Psoas muscle (tissue), 8 donors: ENCODE results near the gene IPPK. TPM values are rescaled to one million over a fixed set of nuclear protein-coding genes. Genes with fewer than 3 reads are reported as not detected.

ENCODE experiments used
- ATAC-seq, 4 donors: fragments of 200-7000 bp; cut with Tn5 transposase; one replicate each; pipeline ENCODE4 v1.9.1; 2020; ENCODE audit warnings: moderate library complexity in 3 of 4, mild to moderate bottlenecking in 2 of 4
- DNase-seq, 2 donors: peaks; one replicate each; pipeline ENCODE4 v3.0.0-alpha.2; 2020
- H3K27ac ChIP-seq: fragments of 200-600 bp; one replicate; pipeline ENCODE4 v1.8.0; 2022
- H3K27me3 ChIP-seq, 3 donors: fragments of 200-600 bp in 1 of 3; one replicate each; pipeline versions ENCODE4 v1.6.1 to v1.8.0; 2013 to 2022; ENCODE audit warnings: low read length in 2 of 3, mild to moderate bottlenecking in 2 of 3, moderate library complexity in 1 of 3; ENCODE audit not compliant: insufficient read depth in 3 of 3
- H3K36me3 ChIP-seq, 2 donors: fragments of 200-600 bp in 1 of 2; one replicate each; pipeline versions ENCODE4 v1.6.1 to v1.8.0; 2013 to 2022; ENCODE audit warnings: low read depth in 1 of 2, mild to moderate bottlenecking in 1 of 2, moderate library complexity in 1 of 2; ENCODE audit not compliant: insufficient read depth in 1 of 2
- H3K4me1 ChIP-seq: fragments of 200-600 bp; one replicate; pipeline ENCODE4 v1.8.0; 2022
- H3K4me3 ChIP-seq: fragments of 200-600 bp; one replicate; pipeline ENCODE4 v1.8.0; 2022; ENCODE audit warnings: mild to moderate bottlenecking
- H3K9me3 ChIP-seq: fragments of 200-600 bp; one replicate; pipeline ENCODE4 v1.8.0; 2022
- CTCF ChIP-seq: fragments of 200-600 bp; IDR thresholded peaks from one replicate; pipeline ENCODE4 v1.8.0; 2022; ENCODE audit warnings: antibody characterized with exemption
- WGBS, 3 donors: extraction: QIAGEN DNeasy Blood & Tissue Kit; methylation state at CpG; one replicate each; pipeline versions ENCODE4 v1.1.6 to v1.1.7; 2013; 5-methylcytosine and 5-hydroxymethylcytosine counted together
- intact Hi-C, 2 donors: fragments of 100-400 bp; cut with DNase I; formaldehyde crosslinking; loops; one replicate each; pipeline versions ENCODE4 v1.11.0 to v1.14.2; 2022
- polyA plus RNA-seq, 3 donors: library from polyadenylated mRNA; stranded (reverse); fragments of 200-250 nt; gene quantifications; one replicate each; pipeline ENCODE4 v1.2.3, GENCODE V29; 2013
- total RNA-seq, 4 donors: library from RNA; stranded (reverse); fragmentation: NEBNext Ultra II Directional in 2 of 4; extraction: Animal tissue kit (Norgen Biotek cat#: 25700) in 2 of 4; gene quantifications; one replicate each; pipeline versions ENCODE4 v1.2.1 to v1.2.4, GENCODE V29; 2021 to 2023
- donor health status: healthy with polysubstance abuse.
- donor health status: DM: no; HTN: no; CAD: no; lungs with moderate emphysema.
- donor health status: Bipolar disorder and iron deficiency.
- donor health status: healthy.
- donor health status: DM: yes; HTN: yes; CAD: no.
- donor health status: DM: no; HTN: no; CAD: no.
- donor health status: DM: no; HTN: no; CAD: no.
- donor health status: DM: yes; HTN: yes; CAD: no.

The IPPK gene
- total and polyA plus RNA-seq, 7 donors, result 3.9 to 10.5 (median 8.5) TPM

- peaks cover 0 to 14% of the 10 kb centered on the region in 2 donors for H3K36me3 ChIP-seq
- no peak for ATAC-seq
- intact Hi-C loops, result no loop called here
- no peak overlapping the region for H3K4me3 ChIP-seq
- TF ChIP-seq CTCF, result no peak
- DNase-seq, result peak in 1 of 2 donors; percentile 32
- no peaks in the 10 kb centered on the region for H3K9me3 ChIP-seq
- peaks cover 21% of the 10 kb centered on the region for H3K4me1 ChIP-seq
- H3K27me3 ChIP-seq, result no peaks in the 10 kb centered on the region
- 70 to 77% (median 73%) methylated on average over 13 of the region's 13 CpGs for WGBS, 3 donors
- no peak overlapping the region for H3K27ac ChIP-seq
These were observed 5.4 kb downstream of the IPPK start for GRCh38 chr9:92664394-92665152.

- Histone ChIP-seq H3K27ac (no peak overlapping the region), H3K27me3 (no peaks in the 10 kb centered on the region), H3K4me3 (no peak overlapping the region), H3K9me3 (no peaks in the 10 kb centered on the region), H3K36me3 (peaks cover 0 to 14% of the 10 kb centered on the region in 2 donors), H3K4me1 (peaks cover 16% of the 10 kb centered on the region)
- intact Hi-C loops, result no loop called here
- 83 to 85% (median 84%) methylated on average over 10 of the region's 10 CpGs for WGBS, 3 donors
- DNase-seq (peak in 1 of 2 donors; percentile 40), ATAC-seq (no peak)
- no peak for TF ChIP-seq CTCF
These were observed 6.0 kb downstream of the IPPK start for GRCh38 chr9:92663951-92664350.

GRCh38 chr9:92663126-92663525 lies 6.8 kb downstream of the IPPK start:
- intact Hi-C loops, result no loop called here
- Histone ChIP-seq H3K27me3 (no peaks in the 10 kb centered on the region), H3K4me1 (peaks cover 8% of the 10 kb centered on the region), H3K4me3 (no peak overlapping the region), H3K27ac (no peak overlapping the region), H3K36me3 (peaks cover 0 to 20% of the 10 kb centered on the region in 2 donors), H3K9me3 (no peaks in the 10 kb centered on the region)
- ATAC-seq (no peak), DNase-seq (peak in 1 of 2 donors; percentile 12)
- WGBS, 3 donors, result 92 to 98% (median 96%) methylated on average over 3 of the region's 3 CpGs
- no peak for TF ChIP-seq CTCF

GRCh38 chr9:92661743-92662142 lies 8.2 kb downstream of the IPPK start:
- no peak for TF ChIP-seq CTCF
- H3K4me1 ChIP-seq, result no peaks in the 10 kb centered on the region
- intact Hi-C loops, result no loop called here
- H3K4me3 ChIP-seq, result no peak overlapping the region
- H3K36me3 ChIP-seq, result peaks cover 0 to 24% of the 10 kb centered on the region in 2 donors
- no peaks in the 10 kb centered on the region for H3K27me3 ChIP-seq
- DNase-seq (peak in 1 of 2 donors; percentile 18), ATAC-seq (no peak)
- H3K9me3 ChIP-seq, result no peaks in the 10 kb centered on the region
- no peak overlapping the region for H3K27ac ChIP-seq
- 89% methylated on average over 4 of the region's 4 CpGs for WGBS, 3 donors
